Epithelial cell of proximal tubule (primary cell): Measurements from ENCODE around the gene KRT16. TPM values are rescaled to one million over a fixed set of nuclear protein-coding genes. Genes with fewer than 3 reads are reported as not detected.
"Not testable (repeated sequence)": the region's sequence is repeated elsewhere in the genome, so short reads cannot be mapped to it uniquely, and the experiment has no call there.

Experiments
- DNase-seq: peaks from one replicate; pipeline ENCODE4 v3.0.0-alpha.2; 2011; ENCODE audit warnings: low read depth
- H3K4me3 ChIP-seq: 2 replicates; pipeline ENCODE4 v1.5.1; 2011; ENCODE audit warnings: low read depth, mild to moderate bottlenecking, low read length
- CTCF ChIP-seq: conservative IDR thresholded peaks from 2 replicates; pipeline ENCODE4 v1.5.1; 2012; ENCODE audit warnings: low read depth, mild to moderate bottlenecking, low read length
- total RNA-seq: library from RNA; depleted of rRNA; stranded (reverse); fragments of >200 nt; gene quantifications from 2 replicates; pipeline ENCODE4 v1.2.3, GENCODE V29; 2015

The KRT16 gene
- total RNA-seq, result 2.0 and 4.3 TPM in 2 replicates

GRCh38 chr17:41612376-41613160 is at the start of gene KRT16:
TSS of gene KRT16 (minus strand) at chr17:41612767. CDS start at chr17:41612688, 79 bp downstream.
- H3K4me3 ChIP-seq, DNase-seq: not testable (repeated sequence)

GRCh38 chr17:41660221-41660711 is 47.7 kb upstream of the KRT16 start:
- H3K4me3 ChIP-seq, result no peak overlapping the region
- no peak for DNase-seq
- TF ChIP-seq CTCF, result no peak

GRCh38 chr17:41659427-41660212 is 47.1 kb upstream of the KRT16 start:
- no peak for DNase-seq
- TF ChIP-seq CTCF, result no peak
- no peak overlapping the region for H3K4me3 ChIP-seq

GRCh38 chr17:41658846-41659245 is 46.3 kb upstream of the KRT16 start:
- no peak for DNase-seq
- H3K4me3 ChIP-seq, result no peak overlapping the region
- no peak for TF ChIP-seq CTCF

- no peak overlapping the region for H3K4me3 ChIP-seq
- no peak for DNase-seq
These were observed 45.4 kb upstream of the KRT16 start for GRCh38 chr17:41657936-41658335.

GRCh38 chr17:41657176-41657754 is 44.7 kb upstream of the KRT16 start:
- TF ChIP-seq CTCF, result no peak
- DNase-seq, result no peak
- H3K4me3 ChIP-seq, result no peak overlapping the region

More at GRCh38 chr17:41657936-41658335, 45.4 kb upstream of the KRT16 start:
- no peak for TF ChIP-seq CTCF
